Neutrophil (primary cell): Measurements from ENCODE around the gene PRAMEF11.
"Not testable (repeated sequence)": the region's sequence is repeated elsewhere in the genome, so short reads cannot be mapped to it uniquely, and the experiment has no call there.

Experiments used
- H3K27ac ChIP-seq: fragments of 200-600 bp; sonication (generic); 2 replicates; pipeline ENCODE4 v1.5.1; 2016; ENCODE audit warnings: mild to moderate bottlenecking, moderate library complexity
- H3K27me3 ChIP-seq: fragments of 200-600 bp; sonication (generic); 2 replicates; pipeline ENCODE4 v1.6.0; 2016; ENCODE audit warnings: mild to moderate bottlenecking
- H3K36me3 ChIP-seq: fragments of 200-600 bp; sonication (generic); 2 replicates; pipeline ENCODE4 v1.5.1; 2017
- H3K4me1 ChIP-seq, 2 experiments: fragments of 200-600 bp in 1 of 2; sonication (generic) in 1 of 2; 1 replicate in 1 of 2; 2 replicates in 1 of 2; pipeline versions ENCODE4 v1.5.1 to v1.6.1; 2013 to 2016; ENCODE audit warnings: low read depth in 1 of 2, low read length in 1 of 2, mild to moderate bottlenecking in 1 of 2, moderate library complexity in 1 of 2; ENCODE audit not compliant: control insufficient read depth in 1 of 2, insufficient read depth in 1 of 2
- H3K4me3 ChIP-seq, 2 experiments: fragments of 200-600 bp in 1 of 2; sonication (generic) in 1 of 2; 1 replicate in 1 of 2; 2 replicates in 1 of 2; pipeline ENCODE4 v1.5.1; 2013 to 2016; ENCODE audit warnings: low read depth in 1 of 2, low read length in 1 of 2, mild to moderate bottlenecking in 1 of 2, moderate library complexity in 1 of 2
- H3K9me3 ChIP-seq: fragments of 200-600 bp; sonication (generic); 2 replicates; pipeline ENCODE4 v1.5.1; 2016
- CTCF ChIP-seq: fragments of 200-600 bp; sonication (generic); IDR thresholded peaks from 2 replicates; pipeline ENCODE4 v1.5.1; 2016; ENCODE audit warnings: antibody characterized with exemption

The PRAMEF11 gene

DNA sequence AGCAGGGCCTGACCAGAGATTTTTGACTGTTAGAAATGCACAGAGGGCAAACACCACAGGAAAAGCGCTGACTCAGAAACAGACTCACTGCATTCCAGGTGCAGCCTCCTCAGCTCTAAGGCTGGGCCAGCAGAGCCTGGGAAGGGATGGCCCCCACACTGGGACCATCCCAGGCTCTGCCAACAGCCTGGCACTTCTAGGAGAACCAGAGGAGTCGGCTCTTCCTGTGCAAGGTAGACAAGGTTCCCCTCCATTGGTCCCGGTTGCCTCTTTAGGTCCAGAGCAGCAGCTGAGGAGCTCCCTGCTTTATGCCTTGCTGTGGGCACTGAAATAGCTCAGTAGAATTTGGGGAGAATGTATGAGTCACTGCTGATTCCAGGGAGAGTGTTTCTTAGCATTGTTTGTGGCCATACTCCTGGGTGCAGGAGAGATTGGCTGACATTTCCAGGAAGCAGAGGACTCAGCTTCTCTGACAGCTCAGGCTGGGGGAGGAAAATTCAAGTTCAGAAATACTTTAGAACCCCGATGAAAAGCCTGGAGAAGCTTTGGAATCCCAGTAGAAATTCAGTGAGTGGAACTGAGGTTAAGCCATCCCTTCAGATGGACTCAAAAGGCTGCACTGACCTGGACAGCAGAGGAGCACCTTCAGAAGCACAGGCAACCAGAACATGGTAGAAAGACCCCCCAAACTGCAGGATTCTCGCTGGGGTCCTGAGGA is 20.4 kb downstream of the PRAMEF11 start:
- Histone ChIP-seq H3K27ac (no peak overlapping the region), H3K4me3 (no peak overlapping the region), H3K36me3 (no peaks in the 10 kb centered on the region), H3K9me3 (no peaks in the 10 kb centered on the region), H3K4me1 (no peaks in the 10 kb centered on the region), H3K27me3 (no peaks in the 10 kb centered on the region)
- TF ChIP-seq CTCF, result no peak

- H3K4me1 ChIP-seq, result no peaks in the 10 kb centered on the region
- no peak overlapping the region for H3K4me3 ChIP-seq
- H3K36me3 ChIP-seq, result no peaks in the 10 kb centered on the region
- H3K27ac ChIP-seq, result no peak overlapping the region
- no peak for TF ChIP-seq CTCF
- no peaks in the 10 kb centered on the region for H3K27me3 ChIP-seq
- H3K9me3 ChIP-seq, result no peaks in the 10 kb centered on the region
Measured at GRCh38 chr1:12809933-12810332, 21.3 kb downstream of the PRAMEF11 start.

- H3K4me1 ChIP-seq, result no peaks in the 10 kb centered on the region
- no peak overlapping the region for H3K27ac ChIP-seq
- no peaks in the 10 kb centered on the region for H3K36me3 ChIP-seq
- H3K9me3 ChIP-seq, result no peaks in the 10 kb centered on the region
- TF ChIP-seq CTCF, result no peak
- no peaks in the 10 kb centered on the region for H3K27me3 ChIP-seq
- H3K4me3 ChIP-seq, result no peak overlapping the region
Measured at GRCh38 chr1:12799730-12800129, 31.5 kb downstream of the PRAMEF11 start.

GRCh38 chr1:12798911-12799310 is 32.3 kb downstream of the PRAMEF11 start:
- Histone ChIP-seq H3K27me3 (no peaks in the 10 kb centered on the region), H3K27ac (no peak overlapping the region), H3K36me3 (no peaks in the 10 kb centered on the region), H3K4me3 (no peak overlapping the region), H3K4me1 (no peaks in the 10 kb centered on the region), H3K9me3 (no peaks in the 10 kb centered on the region)
- TF ChIP-seq CTCF, result no peak

DNA sequence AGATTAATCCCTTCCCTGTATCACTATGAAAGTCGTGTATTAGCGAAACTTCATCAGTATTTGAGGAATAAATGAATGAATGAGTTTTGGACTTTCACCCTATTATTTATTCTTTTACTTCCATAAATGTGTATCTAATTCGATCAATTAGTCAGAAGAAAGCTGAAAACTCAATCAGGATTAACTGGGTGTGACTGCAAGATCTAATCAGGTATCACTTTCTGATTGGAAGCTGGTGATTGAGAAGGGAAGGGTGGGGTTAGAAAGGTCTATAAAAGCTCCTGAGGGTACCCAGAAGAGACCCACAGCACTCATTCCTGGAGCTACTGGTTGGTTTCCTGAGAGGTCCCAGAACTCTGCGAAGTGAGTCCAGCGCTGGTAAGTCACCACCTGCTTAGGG is 40.1 kb downstream of the PRAMEF11 start, which contains the start of gene PRAMEF1:
TSS of gene PRAMEF1 (plus strand) at position 301 of the 400 bp plus-strand sequence. CDS start 1,831 bp downstream, outside the sequence.
- not testable (repeated sequence) for H3K9me3 ChIP-seq, H3K27me3 ChIP-seq, H3K4me1 ChIP-seq, H3K4me3 ChIP-seq, H3K36me3 ChIP-seq, H3K27ac ChIP-seq

GRCh38 chr1:12784729-12785128 is 46.5 kb downstream of the PRAMEF11 start:
- not testable (repeated sequence) for H3K4me3 ChIP-seq, H3K4me1 ChIP-seq, H3K9me3 ChIP-seq, H3K36me3 ChIP-seq, H3K27me3 ChIP-seq, H3K27ac ChIP-seq

GRCh38 chr1:12783783-12784182 is 47.4 kb downstream of the PRAMEF11 start:
- not testable (repeated sequence) for H3K4me1 ChIP-seq, H3K36me3 ChIP-seq, H3K4me3 ChIP-seq, H3K27ac ChIP-seq, H3K9me3 ChIP-seq, H3K27me3 ChIP-seq

- peaks cover 16% of the 10 kb centered on the region for H3K27me3 ChIP-seq
- not testable (repeated sequence) for H3K36me3 ChIP-seq, H3K4me1 ChIP-seq
Measured at GRCh38 chr1:12781488-12781887, 49.7 kb downstream of the PRAMEF11 start.

More at GRCh38 chr1:12781488-12781887, 49.7 kb downstream of the PRAMEF11 start:
- not testable (repeated sequence) for H3K27ac ChIP-seq, H3K4me3 ChIP-seq, H3K9me3 ChIP-seq
